PFSK-1 (cell line): ENCODE results near the gene PTPRN2.

ENCODE experiments used
- FOXP2 ChIP-seq: optimal IDR thresholded peaks from 2 replicates; pipeline ENCODE3; 2011; ENCODE audit warnings: borderline replicate concordance, control low read depth, inconsistent platforms; ENCODE audit not compliant: insufficient read depth; ENCODE audit errors: extremely low read length, extremely low read depth
- POLR2AphosphoS5 ChIP-seq: IDR thresholded peaks from 2 replicates; pipeline ENCODE4 v1.6.1; 2012; ENCODE audit warnings: low read depth, mild to moderate bottlenecking, control low read depth, low read length, moderate library complexity
- SIN3A ChIP-seq: IDR thresholded peaks from 2 replicates; pipeline ENCODE4 v1.6.1; 2012; ENCODE audit warnings: mild to moderate bottlenecking, low read length, moderate library complexity, borderline replicate concordance; ENCODE audit not compliant: insufficient read depth
- TAF1 ChIP-seq: IDR thresholded peaks from 2 replicates; pipeline ENCODE4 v1.6.1; 2012; ENCODE audit warnings: low read length, control low read depth, borderline replicate concordance; ENCODE audit not compliant: insufficient read depth
- TF ChIP-seq, protein P1 (sequence below), 2 experiments: IDR thresholded peaks; 2 replicates each; pipeline versions ENCODE4 v1.6.1 to v1.8.0; 2011 to 2012; ENCODE audit warnings: low read depth in 2 of 2, low read length in 2 of 2, control low read depth in 1 of 2, inconsistent platforms in 1 of 2, mild to moderate bottlenecking in 1 of 2, moderate library complexity in 1 of 2; ENCODE audit not compliant: insufficient read depth in 1 of 2

The PTPRN2 gene

DNA sequence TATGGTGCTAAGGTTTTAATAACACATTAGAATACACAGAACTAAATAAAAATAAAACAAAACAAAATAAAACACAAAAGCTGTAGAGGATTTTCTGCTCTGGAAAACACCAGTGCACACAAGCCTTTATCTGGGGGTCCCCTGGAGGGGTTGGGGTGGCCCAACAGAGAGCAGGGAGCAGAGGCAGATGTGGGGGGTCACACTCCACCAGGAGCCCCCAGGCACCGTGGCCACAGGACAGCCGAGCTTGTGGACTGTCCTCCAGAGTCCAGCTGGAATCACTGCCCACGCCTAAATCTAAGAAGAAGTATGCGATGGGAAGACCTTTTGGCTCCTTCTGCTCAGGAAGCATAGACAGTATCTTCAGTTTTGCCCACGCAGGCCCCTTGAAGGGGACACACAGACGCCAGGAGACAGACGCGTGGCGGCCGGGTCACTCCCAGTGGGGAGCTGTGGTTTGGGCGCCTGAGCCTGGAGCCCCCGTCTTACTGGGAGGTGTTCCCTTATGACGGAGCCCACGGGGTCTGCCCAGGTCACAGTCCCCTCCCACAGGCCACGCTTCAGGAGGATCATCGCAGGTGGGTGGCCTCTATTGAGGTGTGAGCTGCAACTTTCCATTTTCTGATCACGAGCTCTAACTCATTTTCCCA, 595.0 kb downstream of the PTPRN2 start:
- TF ChIP-seq SIN3A (no peak), TAF1 (no peak), FOXP2 (no peak), POLR2AphosphoS5 (no peak)
- TF ChIP-seq, protein P1, sequence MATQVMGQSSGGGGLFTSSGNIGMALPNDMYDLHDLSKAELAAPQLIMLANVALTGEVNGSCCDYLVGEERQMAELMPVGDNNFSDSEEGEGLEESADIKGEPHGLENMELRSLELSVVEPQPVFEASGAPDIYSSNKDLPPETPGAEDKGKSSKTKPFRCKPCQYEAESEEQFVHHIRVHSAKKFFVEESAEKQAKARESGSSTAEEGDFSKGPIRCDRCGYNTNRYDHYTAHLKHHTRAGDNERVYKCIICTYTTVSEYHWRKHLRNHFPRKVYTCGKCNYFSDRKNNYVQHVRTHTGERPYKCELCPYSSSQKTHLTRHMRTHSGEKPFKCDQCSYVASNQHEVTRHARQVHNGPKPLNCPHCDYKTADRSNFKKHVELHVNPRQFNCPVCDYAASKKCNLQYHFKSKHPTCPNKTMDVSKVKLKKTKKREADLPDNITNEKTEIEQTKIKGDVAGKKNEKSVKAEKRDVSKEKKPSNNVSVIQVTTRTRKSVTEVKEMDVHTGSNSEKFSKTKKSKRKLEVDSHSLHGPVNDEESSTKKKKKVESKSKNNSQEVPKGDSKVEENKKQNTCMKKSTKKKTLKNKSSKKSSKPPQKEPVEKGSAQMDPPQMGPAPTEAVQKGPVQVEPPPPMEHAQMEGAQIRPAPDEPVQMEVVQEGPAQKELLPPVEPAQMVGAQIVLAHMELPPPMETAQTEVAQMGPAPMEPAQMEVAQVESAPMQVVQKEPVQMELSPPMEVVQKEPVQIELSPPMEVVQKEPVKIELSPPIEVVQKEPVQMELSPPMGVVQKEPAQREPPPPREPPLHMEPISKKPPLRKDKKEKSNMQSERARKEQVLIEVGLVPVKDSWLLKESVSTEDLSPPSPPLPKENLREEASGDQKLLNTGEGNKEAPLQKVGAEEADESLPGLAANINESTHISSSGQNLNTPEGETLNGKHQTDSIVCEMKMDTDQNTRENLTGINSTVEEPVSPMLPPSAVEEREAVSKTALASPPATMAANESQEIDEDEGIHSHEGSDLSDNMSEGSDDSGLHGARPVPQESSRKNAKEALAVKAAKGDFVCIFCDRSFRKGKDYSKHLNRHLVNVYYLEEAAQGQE (IDR thresholded peaks at IDR 0.05; ENCODE audit: insufficient read depth in 1 of 2, low read depth in 2 of 2, low read length in 2 of 2), result no peak

DNA sequence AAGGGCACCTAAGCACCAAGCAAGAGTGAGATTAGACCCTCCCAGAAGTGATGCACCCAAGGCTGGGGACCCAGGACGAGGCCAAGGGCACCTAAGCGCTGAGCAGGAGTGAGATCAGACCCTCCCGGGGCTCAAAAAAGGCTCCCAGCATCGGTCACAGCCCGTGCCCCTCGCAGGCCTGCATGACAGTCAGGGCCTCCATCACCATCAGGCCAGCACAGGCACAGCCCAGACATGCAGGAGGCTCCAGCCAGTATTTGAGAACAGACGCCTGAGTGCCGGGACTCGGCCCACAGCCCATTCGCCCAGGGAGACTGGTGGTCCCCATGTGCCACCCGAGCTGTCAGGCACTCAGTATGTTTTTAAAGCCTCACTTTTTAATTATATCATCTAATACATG, 595.9 kb downstream of the PTPRN2 start:
- no peak for TF ChIP-seq TAF1
- TF ChIP-seq FOXP2, result no peak
- TF ChIP-seq POLR2AphosphoS5, result no peak
- no peak for TF ChIP-seq SIN3A
- TF ChIP-seq, protein P1 (IDR thresholded peaks at IDR 0.05; ENCODE audit: insufficient read depth in 1 of 2, low read depth in 2 of 2, low read length in 2 of 2), result no peak

DNA sequence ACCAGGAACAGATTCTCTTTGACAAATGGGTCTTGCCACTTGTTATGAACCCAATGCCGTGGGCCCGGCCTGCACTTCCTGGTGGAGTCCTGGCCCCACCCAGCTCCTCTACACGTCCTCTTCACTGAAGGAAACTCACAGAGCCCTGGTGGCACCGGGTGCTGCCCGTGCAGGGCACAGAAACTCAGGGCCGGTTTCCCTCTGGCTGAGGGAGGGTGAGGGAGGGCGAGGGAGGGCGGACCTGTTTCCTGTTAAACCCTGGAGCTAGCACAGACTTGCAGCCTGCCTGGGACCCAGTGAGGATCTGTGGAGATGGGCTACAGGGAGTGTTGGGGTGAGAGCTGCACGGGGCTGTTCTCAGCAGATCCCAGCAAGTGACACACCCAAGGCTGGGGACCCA, 596.3 kb downstream of the PTPRN2 start:
- TF ChIP-seq, protein P1 (IDR thresholded peaks at IDR 0.05; ENCODE audit: insufficient read depth in 1 of 2, low read depth in 2 of 2, low read length in 2 of 2), result no peak

DNA sequence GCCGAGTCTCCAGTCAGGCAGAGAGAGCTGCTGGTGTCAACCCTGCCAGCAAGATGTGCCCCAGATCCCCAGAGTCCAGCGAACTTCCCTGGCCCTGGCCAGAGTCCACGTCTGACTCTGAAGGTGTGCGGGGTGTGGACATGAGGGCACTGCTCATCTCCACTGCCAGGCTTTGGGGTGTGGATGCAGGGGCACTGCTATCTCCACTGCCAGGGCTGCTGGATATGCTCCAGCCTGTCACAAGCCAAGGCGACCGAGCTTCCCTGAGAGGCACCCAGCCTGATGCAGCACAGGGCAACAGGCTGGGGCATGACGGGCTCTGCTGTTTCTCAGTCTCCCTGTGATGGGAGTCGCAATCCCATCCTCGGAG, 596.8 kb downstream of the PTPRN2 start:
- no peak for TF ChIP-seq TAF1
- no peak for TF ChIP-seq POLR2AphosphoS5
- TF ChIP-seq FOXP2, result no peak
- TF ChIP-seq, protein P1 (IDR thresholded peaks at IDR 0.05; ENCODE audit: insufficient read depth in 1 of 2, low read depth in 2 of 2, low read length in 2 of 2), result no peak
- no peak for TF ChIP-seq SIN3A
